ENCODE measurements around the gene ZMYM2. TPM values are rescaled to one million over a fixed set of nuclear protein-coding genes. Genes with fewer than 3 reads are reported as not detected.

Gene ZMYM2
- total RNA-seq, 4 donors from 2014 or later = 40.6 to 92.8 (median 50.7) TPM

DNA sequence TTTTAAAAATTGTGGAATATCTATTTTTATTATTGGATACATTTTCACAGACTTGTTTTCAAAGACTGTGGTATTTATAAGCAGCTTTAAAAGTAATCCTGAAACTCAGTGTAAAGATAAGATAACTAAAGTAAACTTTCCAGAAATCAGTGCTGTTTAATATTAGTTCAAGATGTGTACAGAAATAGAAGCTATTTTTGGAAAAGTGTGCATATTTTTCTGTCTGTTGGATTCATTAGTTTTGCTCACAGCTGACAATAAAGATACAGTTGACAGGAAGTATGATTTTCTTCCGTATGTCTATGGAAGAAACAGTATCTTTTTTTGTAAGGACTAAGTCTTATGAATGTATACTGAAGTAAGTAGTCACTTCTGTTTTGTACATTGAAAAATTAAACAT, 116.4 kb downstream of the ZMYM2 start:
- WGBS, 2 donors (ENCODE audit: low coverage in 1 of 2) = 23 to 37% methylated on average over 1 of the region's 1 CpG
- no peak for ATAC-seq
- Histone ChIP-seq H3K4me1 (no peaks in the 10 kb centered on the region), H3K9me3 (no peaks in the 10 kb centered on the region), H3K27me3 (no peaks in the 10 kb centered on the region), H3K4me3 (no peak overlapping the region), H3K36me3 (peaks cover 3 to 58% of the 10 kb centered on the region in 2 donors), H3K27ac (no peak overlapping the region)
- TF ChIP-seq, protein P1, sequence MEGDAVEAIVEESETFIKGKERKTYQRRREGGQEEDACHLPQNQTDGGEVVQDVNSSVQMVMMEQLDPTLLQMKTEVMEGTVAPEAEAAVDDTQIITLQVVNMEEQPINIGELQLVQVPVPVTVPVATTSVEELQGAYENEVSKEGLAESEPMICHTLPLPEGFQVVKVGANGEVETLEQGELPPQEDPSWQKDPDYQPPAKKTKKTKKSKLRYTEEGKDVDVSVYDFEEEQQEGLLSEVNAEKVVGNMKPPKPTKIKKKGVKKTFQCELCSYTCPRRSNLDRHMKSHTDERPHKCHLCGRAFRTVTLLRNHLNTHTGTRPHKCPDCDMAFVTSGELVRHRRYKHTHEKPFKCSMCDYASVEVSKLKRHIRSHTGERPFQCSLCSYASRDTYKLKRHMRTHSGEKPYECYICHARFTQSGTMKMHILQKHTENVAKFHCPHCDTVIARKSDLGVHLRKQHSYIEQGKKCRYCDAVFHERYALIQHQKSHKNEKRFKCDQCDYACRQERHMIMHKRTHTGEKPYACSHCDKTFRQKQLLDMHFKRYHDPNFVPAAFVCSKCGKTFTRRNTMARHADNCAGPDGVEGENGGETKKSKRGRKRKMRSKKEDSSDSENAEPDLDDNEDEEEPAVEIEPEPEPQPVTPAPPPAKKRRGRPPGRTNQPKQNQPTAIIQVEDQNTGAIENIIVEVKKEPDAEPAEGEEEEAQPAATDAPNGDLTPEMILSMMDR (IDR thresholded peaks at IDR 0.05) = no peak

DNA sequence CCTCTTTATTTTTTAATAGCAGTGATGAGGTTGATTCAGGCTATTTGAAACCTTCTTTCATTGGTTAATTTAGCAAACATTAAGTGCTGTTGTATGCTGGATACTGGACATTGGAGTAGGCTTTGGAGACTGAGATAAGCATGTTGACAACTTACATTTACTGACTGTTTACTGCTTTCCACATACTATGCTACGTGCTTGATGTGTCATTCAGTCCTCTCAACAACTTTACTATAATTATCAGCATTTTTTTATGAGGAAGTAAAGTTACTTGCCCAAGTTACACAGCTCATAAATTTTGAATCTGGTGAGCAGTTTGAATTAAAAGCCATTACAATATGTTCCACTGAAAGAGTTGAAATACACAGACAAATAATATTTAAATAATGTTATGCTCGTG, 118.6 kb downstream of the ZMYM2 start:
- 91 to 96% methylated on average over 2 of the region's 2 CpGs for WGBS, 2 donors (ENCODE audit: low coverage in 1 of 2)
- Histone ChIP-seq H3K4me1 (no peaks in the 10 kb centered on the region), H3K9me3 (no peaks in the 10 kb centered on the region), H3K36me3 (peaks cover 0 to 42% of the 10 kb centered on the region in 2 donors), H3K4me3 (no peak overlapping the region), H3K27ac (no peak overlapping the region), H3K27me3 (no peaks in the 10 kb centered on the region)
- ATAC-seq = no peak
- TF ChIP-seq POLR2AphosphoS5 (IDR thresholded peaks at IDR 0.05) (no peak), POLR2A (IDR thresholded peaks at IDR 0.05) (no peak), EP300 (IDR thresholded peaks at IDR 0.05) (no peak)
- TF ChIP-seq, protein P1 (IDR thresholded peaks at IDR 0.05) = no peak

DNA sequence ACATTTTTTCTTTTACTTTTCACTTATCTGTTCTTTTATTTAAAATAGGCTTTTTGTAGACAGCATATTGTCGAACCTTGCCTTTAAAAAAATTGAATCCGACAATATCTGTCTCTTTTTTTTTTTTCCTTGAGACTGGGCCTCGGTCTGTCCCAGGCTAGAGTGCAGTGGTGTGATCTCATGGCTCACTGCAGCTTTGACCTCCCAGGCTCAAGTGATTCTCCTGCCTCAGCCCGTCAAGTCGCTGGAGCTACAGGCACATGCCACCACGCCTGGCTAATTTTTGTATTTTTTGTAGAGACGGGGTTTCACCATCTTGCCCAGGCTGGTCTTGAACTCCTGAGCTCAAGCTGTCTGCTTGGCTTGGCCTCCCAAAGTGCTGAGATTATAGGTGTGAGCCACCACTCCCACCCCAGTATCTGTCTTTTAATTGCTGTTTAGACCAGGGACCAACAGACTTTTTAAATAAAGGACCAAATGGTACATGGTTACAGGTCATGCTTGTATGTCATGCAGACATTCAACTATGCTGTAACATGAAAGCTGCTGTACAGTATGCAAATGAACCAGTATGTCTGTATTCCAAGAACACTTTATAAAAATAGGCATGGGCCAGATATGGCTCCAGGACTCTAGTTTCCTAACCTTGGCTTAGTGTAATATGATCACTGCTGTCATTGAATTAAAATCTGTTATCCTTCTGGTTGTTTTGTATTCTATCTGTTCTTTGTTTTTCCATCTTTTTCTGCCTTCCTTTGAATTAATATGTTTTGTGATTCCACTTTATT, 122.0 kb downstream of the ZMYM2 start:
- ATAC-seq = no peak
- no peak overlapping the region for H3K27ac ChIP-seq

DNA sequence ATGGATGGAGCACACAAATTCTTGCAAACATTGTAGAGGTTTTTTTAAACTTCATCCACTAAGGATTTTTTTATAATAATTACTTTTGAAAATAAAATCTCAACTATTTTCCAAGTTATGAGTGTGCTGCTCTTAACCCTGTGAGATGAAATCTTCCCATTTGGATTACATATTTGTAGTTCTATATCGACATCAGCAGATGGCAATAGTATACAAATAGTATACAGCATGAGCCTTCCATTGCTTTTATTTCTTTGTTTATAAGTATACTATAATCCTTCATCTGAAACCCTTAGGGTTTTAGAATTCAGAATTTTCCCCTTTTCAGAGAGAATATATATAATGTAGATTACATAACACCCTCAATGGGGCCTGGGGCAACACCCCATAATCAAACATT, 131.8 kb downstream of the ZMYM2 start:
- H3K27me3 ChIP-seq = no peaks in the 10 kb centered on the region
- TF ChIP-seq POLR2AphosphoS5 (IDR thresholded peaks at IDR 0.05) = no peak
- TF ChIP-seq, protein P1 (IDR thresholded peaks at IDR 0.05) = no peak
- no peak for TF ChIP-seq EP300 (IDR thresholded peaks at IDR 0.05)
- no peak for TF ChIP-seq POLR2A (IDR thresholded peaks at IDR 0.05)
- WGBS, 2 donors (ENCODE audit: low coverage in 1 of 2) = 53 to 82% methylated on average over 1 of the region's 1 CpG
- peaks cover 4 to 19% of the 10 kb centered on the region in 2 donors for H3K36me3 ChIP-seq
- no peaks in the 10 kb centered on the region for H3K4me1 ChIP-seq
- no peaks in the 10 kb centered on the region for H3K9me3 ChIP-seq
- H3K4me3 ChIP-seq = no peak overlapping the region
- H3K27ac ChIP-seq = no peak overlapping the region
- ATAC-seq = no peak

More for the DNA sequence above, 122.0 kb downstream of the ZMYM2 start:
- Histone ChIP-seq H3K4me3 (no peak overlapping the region), H3K27me3 (no peaks in the 10 kb centered on the region), H3K36me3 (peaks cover under 1 to 51% of the 10 kb centered on the region in 2 donors), H3K9me3 (no peaks in the 10 kb centered on the region), H3K4me1 (no peaks in the 10 kb centered on the region)
- no peak for TF ChIP-seq POLR2A (IDR thresholded peaks at IDR 0.05)
- TF ChIP-seq, protein P1 (IDR thresholded peaks at IDR 0.05) = no peak
- no peak for TF ChIP-seq POLR2AphosphoS5 (IDR thresholded peaks at IDR 0.05)
- no peak for TF ChIP-seq EP300 (IDR thresholded peaks at IDR 0.05)
- 92 to 94% methylated on average over 5 to 6 of the region's 7 CpGs for WGBS, 2 donors (ENCODE audit: low coverage in 1 of 2)

DNA sequence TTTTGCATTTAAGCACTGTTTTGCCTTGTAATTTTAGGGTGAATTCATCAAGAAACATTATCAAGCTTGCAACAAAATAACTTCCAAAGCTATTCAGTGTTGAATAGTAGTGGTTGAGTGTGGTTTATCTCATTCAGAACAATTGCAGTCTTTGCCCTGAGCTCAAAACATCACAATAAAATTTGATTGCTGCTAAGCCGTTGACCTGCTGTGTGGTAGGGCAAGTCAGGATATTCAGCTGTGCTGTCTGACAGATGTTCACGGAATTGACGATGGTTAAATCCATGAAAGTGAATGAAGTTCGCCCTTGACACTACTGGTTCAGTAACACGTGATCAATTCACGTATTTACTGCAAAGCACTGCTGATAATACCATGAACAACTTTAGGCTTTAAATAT, 135.4 kb downstream of the ZMYM2 start:
- ATAC-seq = no peak
- H3K4me1 ChIP-seq = no peaks in the 10 kb centered on the region
- no peak overlapping the region for H3K4me3 ChIP-seq
- H3K9me3 ChIP-seq = no peaks in the 10 kb centered on the region
- WGBS, 2 donors (ENCODE audit: low coverage in 1 of 2) = 61 to 75% methylated on average over 4 to 6 of the region's 6 CpGs
- H3K36me3 ChIP-seq = no peaks in the 10 kb centered on the region
- H3K27me3 ChIP-seq = peaks cover under 1% of the 10 kb centered on the region
- TF ChIP-seq POLR2AphosphoS5 (IDR thresholded peaks at IDR 0.05) (no peak), POLR2A (IDR thresholded peaks at IDR 0.05) (no peak), EP300 (IDR thresholded peaks at IDR 0.05) (no peak)
- TF ChIP-seq, protein P1 (IDR thresholded peaks at IDR 0.05) = no peak
- no peak overlapping the region for H3K27ac ChIP-seq

All from gastroesophageal sphincter (tissue), 4 donors.